ENCODE measurements around the gene CTDNEP1. TPM values are rescaled to one million over a fixed set of nuclear protein-coding genes. Genes with fewer than 3 reads are reported as not detected.

CTDNEP1 gene
- polyA plus RNA-seq, 1 of the 3 experiments (the other 2 are of a cell fraction) = 111 TPM

GRCh38 chr17:7242717-7243452 is 8.6 kb downstream of the CTDNEP1 start (continued):
- TF ChIP-seq EP300 (IDR thresholded peaks at IDR 0.05; ENCODE audit: borderline replicate concordance in 1 of 2, low read depth in 1 of 2, low read length in 1 of 2) (peak in 1 of 2 experiments; percentile 24; a peak in 1 of 4 replicates), RXRA (IDR thresholded peaks at IDR 0.05; ENCODE audit: borderline replicate concordance, low read depth) (no peak), FOXJ3 (CRISPR knock-in tag; IDR thresholded peaks at IDR 0.05) (no peak), JUND (IDR thresholded peaks at IDR 0.05) (peak; percentile 52), MEF2A (IDR thresholded peaks at IDR 0.05; ENCODE audit: borderline replicate concordance, low read depth) (no peak), CTCF (IDR thresholded peaks at IDR 0.05) (no peak), GATA2 (CRISPR knock-in tag; IDR thresholded peaks at IDR 0.05) (no peak), TEAD4 (IDR thresholded peaks at IDR 0.05; ENCODE audit: borderline replicate concordance, insufficient read depth) (no peak), ELF1 (IDR thresholded peaks at IDR 0.05) (peak; percentile 85), NFIC (IDR thresholded peaks at IDR 0.05; ENCODE audit: borderline replicate concordance) (no peak; the same call in 1 of the 2 replicates), NRF1 (IDR thresholded peaks at IDR 0.05; ENCODE audit: low read depth, low read length) (no peak), MAX (IDR thresholded peaks at IDR 0.05; ENCODE audit: low read depth) (peak; percentile 89), YY1 (IDR thresholded peaks at IDR 0.05; ENCODE audit: low read depth) (peak; percentile 66; the same call in 1 of the 2 replicates), SMC3 (IDR thresholded peaks at IDR 0.05; ENCODE audit: low read depth, low read length) (0 out of 2 replicates have a peak, but pooled peaks have one; percentile 5), TAF1 (IDR thresholded peaks at IDR 0.05; ENCODE audit: borderline replicate concordance, low read depth, low read length) (peak; percentile 62), RAD21 (IDR thresholded peaks at IDR 0.05; ENCODE audit: low read length) (no peak), USF1 (IDR thresholded peaks at IDR 0.05; ENCODE audit: borderline replicate concordance, low read depth) (peak; percentile 99), TCF12 (IDR thresholded peaks at IDR 0.05) (0 out of 2 replicates have a peak, but pooled peaks have one; percentile 6), FOXM1 (IDR thresholded peaks at IDR 0.05; ENCODE audit: low read depth) (no peak), POLR2AphosphoS5 (IDR thresholded peaks at IDR 0.05; ENCODE audit: low read depth, low read length) (peak; percentile 79; the same call in 1 of the 2 replicates)
- TF ChIP-seq, protein P1, sequence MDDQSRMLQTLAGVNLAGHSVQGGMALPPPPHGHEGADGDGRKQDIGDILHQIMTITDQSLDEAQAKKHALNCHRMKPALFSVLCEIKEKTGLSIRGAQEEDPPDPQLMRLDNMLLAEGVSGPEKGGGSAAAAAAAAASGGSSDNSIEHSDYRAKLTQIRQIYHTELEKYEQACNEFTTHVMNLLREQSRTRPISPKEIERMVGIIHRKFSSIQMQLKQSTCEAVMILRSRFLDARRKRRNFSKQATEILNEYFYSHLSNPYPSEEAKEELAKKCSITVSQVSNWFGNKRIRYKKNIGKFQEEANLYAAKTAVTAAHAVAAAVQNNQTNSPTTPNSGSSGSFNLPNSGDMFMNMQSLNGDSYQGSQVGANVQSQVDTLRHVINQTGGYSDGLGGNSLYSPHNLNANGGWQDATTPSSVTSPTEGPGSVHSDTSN (IDR thresholded peaks at IDR 0.05) = peak; percentile 89
- TF ChIP-seq, protein P2, sequence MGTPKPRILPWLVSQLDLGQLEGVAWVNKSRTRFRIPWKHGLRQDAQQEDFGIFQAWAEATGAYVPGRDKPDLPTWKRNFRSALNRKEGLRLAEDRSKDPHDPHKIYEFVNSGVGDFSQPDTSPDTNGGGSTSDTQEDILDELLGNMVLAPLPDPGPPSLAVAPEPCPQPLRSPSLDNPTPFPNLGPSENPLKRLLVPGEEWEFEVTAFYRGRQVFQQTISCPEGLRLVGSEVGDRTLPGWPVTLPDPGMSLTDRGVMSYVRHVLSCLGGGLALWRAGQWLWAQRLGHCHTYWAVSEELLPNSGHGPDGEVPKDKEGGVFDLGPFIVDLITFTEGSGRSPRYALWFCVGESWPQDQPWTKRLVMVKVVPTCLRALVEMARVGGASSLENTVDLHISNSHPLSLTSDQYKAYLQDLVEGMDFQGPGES (IDR thresholded peaks at IDR 0.05; ENCODE audit: low read depth, low read length) = no peak
- TF ChIP-seq, protein P3, sequence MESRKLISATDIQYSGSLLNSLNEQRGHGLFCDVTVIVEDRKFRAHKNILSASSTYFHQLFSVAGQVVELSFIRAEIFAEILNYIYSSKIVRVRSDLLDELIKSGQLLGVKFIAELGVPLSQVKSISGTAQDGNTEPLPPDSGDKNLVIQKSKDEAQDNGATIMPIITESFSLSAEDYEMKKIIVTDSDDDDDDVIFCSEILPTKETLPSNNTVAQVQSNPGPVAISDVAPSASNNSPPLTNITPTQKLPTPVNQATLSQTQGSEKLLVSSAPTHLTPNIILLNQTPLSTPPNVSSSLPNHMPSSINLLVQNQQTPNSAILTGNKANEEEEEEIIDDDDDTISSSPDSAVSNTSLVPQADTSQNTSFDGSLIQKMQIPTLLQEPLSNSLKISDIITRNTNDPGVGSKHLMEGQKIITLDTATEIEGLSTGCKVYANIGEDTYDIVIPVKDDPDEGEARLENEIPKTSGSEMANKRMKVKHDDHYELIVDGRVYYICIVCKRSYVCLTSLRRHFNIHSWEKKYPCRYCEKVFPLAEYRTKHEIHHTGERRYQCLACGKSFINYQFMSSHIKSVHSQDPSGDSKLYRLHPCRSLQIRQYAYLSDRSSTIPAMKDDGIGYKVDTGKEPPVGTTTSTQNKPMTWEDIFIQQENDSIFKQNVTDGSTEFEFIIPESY (IDR thresholded peaks at IDR 0.05; ENCODE audit: borderline replicate concordance, low read depth) = peak; percentile 78
